Loucy (cell line): ENCODE data around the gene AGO3.
A peak's percentile ranks its signal among the peaks of the same experiment; 100 is the strongest.

Experiments used
- H2AFZ ChIP-seq: fragments of 200-600 bp; sonication (generic); 2 replicates; pipeline ENCODE4 v1.6.0; 2016; ENCODE audit warnings: antibody characterized with exemption, mild to moderate bottlenecking, low read length, moderate library complexity
- H3F3A ChIP-seq: fragments of 200-600 bp; 2 replicates; pipeline ENCODE4 v1.6.0; 2016; ENCODE audit warnings: antibody characterized with exemption, low read depth, mild to moderate bottlenecking
- H3K27me3 ChIP-seq: fragments of 200-600 bp; sonication (generic); 2 replicates; pipeline ENCODE4 v1.6.1; 2014; ENCODE audit warnings: low read length, mild to moderate bottlenecking; ENCODE audit not compliant: insufficient read depth, poor library complexity, severe bottlenecking
- H3K36me3 ChIP-seq: fragments of 200-600 bp; sonication (generic); 2 replicates; pipeline ENCODE4 v1.6.1; 2016; ENCODE audit warnings: low read length; ENCODE audit not compliant: insufficient read depth
- H3K4me1 ChIP-seq: fragments of 200-600 bp; sonication (generic); 2 replicates; pipeline ENCODE4 v1.5.1; 2014; ENCODE audit warnings: low read length, mild to moderate bottlenecking; ENCODE audit not compliant: insufficient read depth, poor library complexity, severe bottlenecking
- H3K4me2 ChIP-seq: fragments of 200-600 bp; sonication (generic); 2 replicates; pipeline ENCODE4 v1.6.0; 2014; ENCODE audit warnings: antibody characterized with exemption, low read length, low read depth, mild to moderate bottlenecking; ENCODE audit not compliant: poor library complexity, severe bottlenecking
- H3K4me3 ChIP-seq: fragments of 200-600 bp; sonication (generic); 2 replicates; pipeline ENCODE4 v1.5.1; 2014; ENCODE audit warnings: low read length, mild to moderate bottlenecking, mixed read lengths; ENCODE audit not compliant: poor library complexity, severe bottlenecking
- H3K79me2 ChIP-seq: fragments of 200-600 bp; sonication (generic); 2 replicates; pipeline ENCODE4 v1.6.1; 2014; ENCODE audit warnings: low read length; ENCODE audit not compliant: insufficient read depth
- H3K9ac ChIP-seq: fragments of 200-600 bp; sonication (generic); 2 replicates; pipeline ENCODE4 v1.6.0; 2014; ENCODE audit warnings: mild to moderate bottlenecking, low read depth, low read length, moderate library complexity; ENCODE audit not compliant: poor library complexity, severe bottlenecking
- H3K9me2 ChIP-seq: fragments of 200-600 bp; sonication (generic); replicated peaks from 2 replicates; pipeline ENCODE4 v1.6.1; 2016; ENCODE audit warnings: low read depth, low read length, mixed read lengths
- H3K9me3 ChIP-seq: fragments of 200-600 bp; sonication (generic); 2 replicates; pipeline ENCODE4 v1.6.1; 2014; ENCODE audit warnings: mild to moderate bottlenecking, antibody characterized with exemption, low read length, low read depth; ENCODE audit not compliant: insufficient read depth
- H4K20me1 ChIP-seq: fragments of 200-600 bp; sonication (generic); 2 replicates; pipeline ENCODE4 v1.6.0; 2014; ENCODE audit warnings: antibody characterized with exemption, low read length, mild to moderate bottlenecking; ENCODE audit not compliant: insufficient read depth, poor library complexity, severe bottlenecking
- CTCF ChIP-seq: fragments of 200-600 bp; sonication (generic); conservative IDR thresholded peaks from 2 replicates; pipeline ENCODE4 v1.5.1; 2014; ENCODE audit warnings: mild to moderate bottlenecking, antibody characterized with exemption, low read length
- EZH2phosphoT487 ChIP-seq: fragments of 200-600 bp; IDR thresholded peaks from 2 replicates; pipeline ENCODE4 v1.6.1; 2018; ENCODE audit warnings: antibody characterized with exemption, mild to moderate bottlenecking, moderate library complexity, borderline replicate concordance

The AGO3 gene

DNA sequence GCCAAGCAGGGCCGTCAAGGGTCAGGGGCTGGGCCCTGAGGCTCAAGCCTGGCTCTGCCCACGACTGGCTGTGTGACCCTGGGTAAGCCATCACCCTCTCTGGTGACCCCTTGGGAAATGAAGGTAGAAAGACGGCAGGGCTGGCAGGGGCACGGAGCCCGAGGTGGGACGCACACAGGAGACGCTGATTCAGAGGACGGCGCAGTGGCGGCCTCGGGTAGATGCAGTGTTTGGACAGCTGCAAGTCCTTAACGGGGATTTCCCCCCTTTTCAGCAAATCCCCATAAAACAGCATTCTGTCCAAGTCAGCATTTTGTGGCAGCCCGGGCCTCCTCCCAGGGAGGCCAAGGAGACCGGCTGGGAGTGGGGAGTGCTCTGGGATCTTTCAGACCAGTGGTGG, 177.4 kb downstream of the AGO3 start:
- Histone ChIP-seq H3K9ac (no peak overlapping the region), H3K4me3 (no peak overlapping the region), H3K36me3 (no peaks in the 10 kb centered on the region), H3F3A (no peaks in the 10 kb centered on the region), H3K4me2 (peak overlapping the region; percentile 58), H3K27me3 (no peaks in the 10 kb centered on the region), H3K4me1 (peaks cover 40% of the 10 kb centered on the region), H4K20me1 (no peaks in the 10 kb centered on the region), H3K9me3 (no peaks in the 10 kb centered on the region), H2AFZ (no peak overlapping the region), H3K9me2 (no peaks in the 10 kb centered on the region), H3K79me2 (no peaks in the 10 kb centered on the region)
- TF ChIP-seq CTCF (no peak), EZH2phosphoT487 (no peak)

DNA sequence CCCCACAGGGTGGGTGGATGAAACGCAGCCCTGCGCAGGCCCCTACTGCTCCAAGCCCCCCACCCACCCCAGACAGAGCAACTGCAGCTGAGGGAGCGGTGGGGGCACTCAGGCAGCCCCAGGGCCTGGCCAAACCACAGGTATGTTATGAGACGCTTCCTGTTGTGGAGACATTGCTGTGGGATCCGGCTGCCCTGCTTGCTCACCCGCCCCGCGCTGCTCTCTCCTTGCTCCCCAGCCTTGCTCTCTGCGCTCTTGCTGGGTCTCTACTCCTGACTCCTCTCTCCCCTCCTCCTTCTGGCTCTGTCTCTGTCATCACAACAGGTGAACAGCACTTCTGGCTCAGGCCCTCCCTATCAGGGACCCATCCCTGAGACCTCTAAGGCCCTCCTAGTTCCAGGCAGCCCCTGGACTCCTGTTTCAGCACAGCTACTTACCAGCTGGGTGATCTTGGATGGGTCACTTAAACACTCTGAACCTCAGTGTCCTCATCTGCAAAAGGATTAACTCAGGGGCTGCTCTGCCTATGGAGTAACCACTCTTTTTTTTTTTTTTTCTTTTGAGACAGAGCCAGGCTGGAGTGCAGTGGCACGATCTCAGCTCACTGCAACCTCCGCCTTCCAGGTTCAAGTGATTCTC, 178.3 kb downstream of the AGO3 start:
- Histone ChIP-seq H3K79me2 (no peaks in the 10 kb centered on the region), H4K20me1 (no peaks in the 10 kb centered on the region), H3K9ac (peak overlapping the region; percentile 17), H3K9me2 (no peaks in the 10 kb centered on the region), H3K9me3 (no peaks in the 10 kb centered on the region), H3K4me3 (peak overlapping the region; percentile 35), H3K36me3 (no peaks in the 10 kb centered on the region), H3K4me2 (peak overlapping the region; percentile 58), H3K27me3 (no peaks in the 10 kb centered on the region), H3F3A (no peaks in the 10 kb centered on the region), H3K4me1 (peaks cover 40% of the 10 kb centered on the region), H2AFZ (peak overlapping the region; percentile 59)
- TF ChIP-seq CTCF: no peak
- TF ChIP-seq EZH2phosphoT487: no peak

- Histone ChIP-seq H3F3A (no peaks in the 10 kb centered on the region), H3K9ac (no peak overlapping the region), H2AFZ (no peak overlapping the region), H4K20me1 (no peaks in the 10 kb centered on the region), H3K36me3 (no peaks in the 10 kb centered on the region), H3K79me2 (no peaks in the 10 kb centered on the region), H3K4me2 (no peak overlapping the region), H3K27me3 (no peaks in the 10 kb centered on the region), H3K4me1 (peaks cover 38% of the 10 kb centered on the region), H3K9me2 (no peaks in the 10 kb centered on the region), H3K4me3 (no peak overlapping the region), H3K9me3 (no peaks in the 10 kb centered on the region)
- TF ChIP-seq EZH2phosphoT487 (no peak), CTCF (no peak)
Measured at GRCh38 chr1:36111151-36111550, 180.2 kb downstream of the AGO3 start.
